ENCODE measurements around the gene KIAA0753.
A peak's percentile ranks its signal among the peaks of the same experiment; 100 is the strongest.
"Not testable (repeated sequence)": the region's sequence is repeated elsewhere in the genome, so short reads cannot be mapped to it uniquely, and the experiment has no call there.

KIAA0753 gene

DNA sequence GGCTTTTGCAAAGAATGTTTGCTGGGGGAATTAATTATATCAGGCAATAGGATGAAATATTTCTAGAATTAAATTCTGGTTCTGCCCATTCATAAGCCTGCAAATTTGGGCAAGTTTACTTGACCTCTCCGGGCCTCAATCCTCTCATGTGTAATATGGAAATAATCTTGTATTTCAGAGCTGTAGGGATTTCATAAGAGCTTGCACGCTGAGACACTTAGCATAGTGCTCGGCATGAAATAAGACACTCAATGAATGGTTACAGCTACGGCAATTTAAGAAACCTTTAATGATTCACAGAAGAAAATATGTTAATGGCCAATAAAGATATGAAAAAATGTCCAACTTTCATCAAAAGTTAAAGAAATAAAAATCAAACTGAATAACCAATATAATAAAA lies 43.6 kb downstream of the KIAA0753 start:
- no peak for DNase-seq (ENCODE audit: low spot score)

DNA sequence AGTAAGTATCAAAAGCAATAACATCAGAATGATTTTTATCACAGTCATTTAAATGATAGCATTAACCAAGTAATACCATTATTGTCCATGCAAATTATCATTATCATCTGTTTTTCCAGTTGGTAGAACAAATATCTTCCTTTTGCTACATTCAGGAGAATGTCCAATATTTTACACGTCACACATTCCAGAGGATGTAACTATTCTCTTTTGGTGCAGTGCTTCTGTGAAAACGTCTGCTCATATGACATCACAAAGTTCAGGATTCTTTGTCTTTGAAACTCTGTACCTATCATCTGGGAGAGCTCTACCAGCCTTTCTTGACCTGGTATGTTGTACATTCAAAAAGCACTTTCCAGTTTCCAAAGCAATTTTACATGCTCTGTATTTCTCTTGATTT lies 44.0 kb downstream of the KIAA0753 start:
- DNase-seq (ENCODE audit: low spot score) = no peak

DNA sequence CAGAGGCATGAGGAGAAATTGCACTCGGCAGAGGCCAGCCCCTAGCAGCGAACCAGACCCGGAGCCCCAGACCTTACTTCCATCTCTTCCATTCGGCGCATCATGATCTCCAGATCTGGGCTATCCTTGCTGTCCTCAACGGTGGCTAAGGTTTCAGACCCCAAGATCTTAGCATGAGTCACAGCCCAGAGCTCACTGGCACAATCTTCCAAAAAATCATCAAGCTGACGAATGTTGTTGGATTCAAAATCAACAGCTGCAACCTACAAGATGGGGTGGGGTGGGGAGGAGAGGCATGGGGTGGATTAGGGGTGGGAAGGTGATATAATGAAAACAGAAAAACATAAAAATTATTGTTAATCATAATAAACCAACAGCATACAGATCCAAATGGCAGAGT lies 44.4 kb downstream of the KIAA0753 start:
- no peak for DNase-seq (ENCODE audit: low spot score)

DNA sequence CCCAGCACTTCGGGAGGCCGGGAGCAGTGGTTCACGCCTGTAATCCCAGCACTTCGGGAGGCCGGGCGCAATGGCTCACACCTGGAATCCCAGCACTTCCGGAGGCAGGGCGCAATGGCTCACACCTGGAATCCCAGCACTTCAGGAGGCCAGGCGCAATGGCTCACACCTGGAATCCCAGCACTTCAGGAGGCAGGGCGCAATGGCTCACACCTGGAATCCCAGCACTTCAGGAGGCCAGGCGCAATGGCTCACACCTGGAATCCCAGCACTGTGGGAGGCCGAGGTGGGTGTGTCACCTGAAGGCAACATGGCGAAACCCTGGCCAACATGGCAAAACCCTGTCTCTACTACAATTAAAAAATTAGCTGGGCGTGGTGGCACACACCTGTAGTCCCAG lies 47.1 kb downstream of the KIAA0753 start:
- DNase-seq (ENCODE audit: low spot score) = not testable (repeated sequence)

DNA sequence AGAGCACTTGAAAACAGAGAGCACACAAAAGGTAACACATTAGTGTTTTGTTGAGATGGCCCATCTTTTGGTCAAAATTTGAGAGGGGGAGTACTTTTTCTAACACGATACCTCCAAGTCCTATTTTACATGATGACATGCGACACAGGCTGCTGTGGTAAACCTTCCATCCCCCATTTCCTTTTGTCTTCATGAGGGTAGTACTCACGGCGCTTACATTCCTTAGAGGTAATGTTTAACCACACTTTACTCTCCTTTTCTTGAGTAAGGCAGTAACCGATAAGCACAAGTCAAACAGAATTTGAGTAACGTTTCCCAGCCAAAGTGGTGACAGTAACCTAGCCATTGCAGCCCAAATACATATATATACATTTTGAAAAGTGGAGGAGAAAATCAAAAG lies 48.3 kb downstream of the KIAA0753 start:
- no peak for DNase-seq (ENCODE audit: low spot score)

DNA sequence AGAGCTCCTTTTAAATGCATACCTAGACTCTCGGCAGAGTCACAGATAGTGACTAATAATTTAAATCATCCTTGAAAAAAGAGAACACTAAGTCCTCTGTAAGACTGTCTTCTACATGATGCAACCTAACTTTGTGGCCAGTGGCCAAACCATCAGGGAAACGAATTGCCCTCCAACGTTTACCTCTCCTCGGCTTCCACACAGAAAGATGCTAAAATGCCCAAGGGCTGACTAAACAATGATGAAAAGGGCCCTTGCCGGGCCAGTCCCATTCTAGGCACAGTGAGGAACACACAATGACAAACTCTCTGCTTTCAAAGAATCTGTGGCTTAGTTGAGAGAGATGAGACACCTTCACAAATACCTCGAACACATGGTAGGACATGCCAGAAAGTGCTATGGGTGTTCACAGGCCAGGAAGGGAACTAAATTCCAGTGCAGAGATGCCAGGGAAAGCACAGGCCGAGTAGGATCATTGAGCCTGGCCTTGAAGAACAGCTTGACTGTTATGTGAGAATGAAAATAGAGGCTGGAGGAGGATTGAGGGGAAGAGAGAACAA lies 48.8 kb downstream of the KIAA0753 start:
- DNase-seq (ENCODE audit: low spot score) = peak; percentile 78

DNA sequence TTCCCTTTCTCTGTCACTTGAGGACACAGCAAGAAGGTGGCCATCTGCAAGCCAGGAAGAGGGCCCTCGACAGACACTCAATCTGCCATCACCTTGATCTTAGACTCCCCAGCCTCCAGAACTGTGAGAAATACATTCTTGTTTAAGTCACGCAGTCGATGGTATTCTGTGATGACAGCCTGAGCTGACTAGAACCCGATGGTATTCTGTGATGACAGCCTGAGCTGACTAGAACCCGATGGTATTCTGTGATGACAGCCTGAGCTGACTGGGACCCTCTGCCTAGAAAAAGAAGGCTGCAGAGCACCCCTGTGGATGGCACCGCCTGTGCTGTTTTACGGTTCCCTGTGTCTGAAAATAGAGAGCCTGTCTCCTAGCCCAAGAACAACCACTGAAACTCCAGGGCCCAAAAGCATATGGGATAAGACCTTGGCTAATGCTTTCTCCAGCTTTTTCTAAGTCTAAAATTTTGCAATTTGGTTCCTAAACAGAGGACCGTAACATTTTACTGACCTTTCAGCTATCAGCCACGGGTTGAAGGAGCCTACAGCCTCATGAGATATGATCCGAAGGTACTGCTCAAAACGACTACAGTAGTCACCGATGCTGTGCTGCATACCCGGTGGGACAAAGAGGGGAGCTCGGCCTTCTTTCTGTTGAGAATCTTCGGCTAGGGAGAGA lies 51.1 kb downstream of the KIAA0753 start:
- DNase-seq (ENCODE audit: low spot score) = no peak

DNA sequence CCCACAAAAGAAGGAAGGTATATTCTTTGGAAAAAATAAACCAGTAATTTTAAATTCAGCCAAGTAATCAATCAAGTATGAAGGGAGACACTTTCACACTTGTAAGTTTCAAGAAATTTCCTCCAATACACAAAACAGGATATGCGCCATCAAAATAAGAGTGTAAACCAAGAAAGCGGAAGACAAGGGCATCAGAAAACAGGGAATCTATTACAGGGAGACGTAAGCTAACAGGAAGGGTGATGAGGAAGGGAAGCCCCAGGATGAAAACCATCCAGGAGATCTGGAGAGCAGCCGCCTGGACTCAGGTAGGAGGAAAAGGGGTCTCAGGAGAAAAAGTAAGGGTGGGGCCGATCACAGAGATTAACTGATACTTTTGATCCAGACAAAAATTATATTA lies 52.3 kb downstream of the KIAA0753 start:
- no peak for DNase-seq (ENCODE audit: low spot score)

DNA sequence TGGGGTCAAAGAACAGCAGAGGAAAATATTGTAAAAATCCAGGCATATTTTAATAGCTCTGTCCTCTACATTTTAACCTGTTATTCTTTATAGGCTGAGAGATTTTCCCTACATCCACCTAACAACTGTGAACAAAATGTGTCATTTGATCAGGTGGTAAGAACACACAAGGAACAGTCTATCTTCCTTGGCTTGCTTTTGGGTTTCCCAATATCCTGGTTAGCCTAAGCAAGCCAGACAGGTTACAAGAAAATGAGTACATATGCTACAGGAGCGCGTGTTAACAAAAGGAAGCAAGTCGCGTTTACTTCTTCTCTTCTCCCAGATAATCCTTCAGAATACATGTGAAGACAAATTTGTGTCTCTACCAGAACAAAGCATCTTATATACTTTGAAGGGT lies 53.2 kb downstream of the KIAA0753 start:
- no peak for DNase-seq (ENCODE audit: low spot score)

DNA sequence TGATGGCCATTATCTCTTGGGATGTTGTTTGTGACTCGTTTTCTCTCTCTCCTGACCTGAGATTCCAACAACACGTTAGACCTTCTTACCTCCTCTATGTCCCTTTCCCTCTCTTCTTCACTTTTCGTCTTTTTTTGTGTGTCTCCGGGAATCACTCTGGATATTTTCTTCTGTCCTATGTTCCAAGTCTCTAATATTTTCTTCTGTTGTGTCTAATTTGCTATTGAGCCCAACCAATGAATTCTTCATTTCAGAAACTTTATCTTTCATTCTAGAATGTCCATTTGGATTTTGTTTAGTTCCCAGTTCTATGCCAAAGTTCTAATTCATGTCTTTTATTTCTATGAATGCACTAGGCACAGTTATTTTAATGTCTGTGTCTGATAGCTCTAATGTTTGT lies 57.1 kb downstream of the KIAA0753 start:
- no peak for DNase-seq (ENCODE audit: low spot score)

DNA sequence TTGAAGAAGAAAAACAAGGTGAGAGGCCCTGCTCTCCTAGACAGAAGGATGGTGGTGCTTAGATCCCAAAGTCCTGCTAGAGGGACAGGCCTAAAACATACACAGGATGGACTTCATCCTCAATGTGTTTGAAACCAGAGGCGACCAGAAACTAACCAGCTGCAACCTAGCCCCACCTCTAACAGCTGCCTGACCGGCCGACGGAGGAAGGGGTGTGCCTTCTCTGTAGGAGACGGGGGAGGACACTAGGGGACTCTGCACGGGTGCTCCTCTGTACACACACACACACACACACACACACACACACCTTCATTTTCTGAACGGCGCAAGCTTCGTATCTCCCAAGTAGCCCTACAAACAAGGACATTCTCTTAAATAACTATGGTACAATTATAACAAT lies 59.9 kb downstream of the KIAA0753 start:
- no peak for DNase-seq (ENCODE audit: low spot score)

DNA sequence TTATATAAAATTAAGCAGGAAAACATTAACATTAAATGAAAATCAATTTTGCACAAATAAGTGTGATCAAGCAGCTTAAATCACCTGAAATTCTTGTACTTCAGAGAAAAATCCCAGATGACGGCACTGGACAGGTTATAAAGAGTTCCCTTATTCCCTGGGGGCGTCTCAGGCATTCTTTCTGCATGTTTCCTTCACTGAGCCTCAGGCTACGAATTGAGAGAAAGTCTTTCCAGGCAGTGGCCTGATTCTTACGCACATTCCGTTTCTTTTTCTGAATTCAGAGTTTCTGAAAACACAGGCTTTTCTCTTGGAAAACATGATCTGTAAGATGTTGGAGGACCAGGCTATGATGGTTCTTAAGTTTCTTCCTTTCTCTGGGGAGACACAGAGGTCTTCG lies 62.0 kb downstream of the KIAA0753 start:
- no peak for DNase-seq (ENCODE audit: low spot score)

DNA sequence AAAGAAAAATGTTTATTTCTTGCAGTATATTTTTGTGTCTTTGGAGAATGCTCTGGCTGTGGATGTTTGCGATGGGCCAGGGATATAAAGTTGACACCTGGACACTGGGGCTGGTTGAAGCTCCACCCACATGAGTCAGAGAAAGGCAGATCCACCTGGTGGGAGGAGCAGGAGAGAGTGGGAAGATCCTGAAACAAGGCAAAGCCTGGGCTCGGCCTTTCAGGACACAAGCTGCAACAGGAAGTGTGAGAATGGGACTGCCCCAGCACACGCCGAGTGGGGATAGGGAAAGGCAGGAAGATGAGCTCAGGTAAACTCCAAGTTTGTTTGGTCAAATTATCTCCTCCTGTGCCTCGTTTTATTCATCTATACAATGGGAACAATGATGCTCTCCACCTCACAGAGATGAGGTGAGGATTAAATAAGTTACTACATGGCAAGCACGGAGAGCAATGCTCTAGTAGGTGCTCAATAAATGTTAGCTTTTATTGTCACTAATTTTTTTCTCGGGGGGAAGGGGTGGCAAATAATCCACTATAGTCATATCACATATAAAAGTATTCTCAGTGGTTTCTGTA lies 62.7 kb downstream of the KIAA0753 start:
- no peak for DNase-seq (ENCODE audit: low spot score)

DNA sequence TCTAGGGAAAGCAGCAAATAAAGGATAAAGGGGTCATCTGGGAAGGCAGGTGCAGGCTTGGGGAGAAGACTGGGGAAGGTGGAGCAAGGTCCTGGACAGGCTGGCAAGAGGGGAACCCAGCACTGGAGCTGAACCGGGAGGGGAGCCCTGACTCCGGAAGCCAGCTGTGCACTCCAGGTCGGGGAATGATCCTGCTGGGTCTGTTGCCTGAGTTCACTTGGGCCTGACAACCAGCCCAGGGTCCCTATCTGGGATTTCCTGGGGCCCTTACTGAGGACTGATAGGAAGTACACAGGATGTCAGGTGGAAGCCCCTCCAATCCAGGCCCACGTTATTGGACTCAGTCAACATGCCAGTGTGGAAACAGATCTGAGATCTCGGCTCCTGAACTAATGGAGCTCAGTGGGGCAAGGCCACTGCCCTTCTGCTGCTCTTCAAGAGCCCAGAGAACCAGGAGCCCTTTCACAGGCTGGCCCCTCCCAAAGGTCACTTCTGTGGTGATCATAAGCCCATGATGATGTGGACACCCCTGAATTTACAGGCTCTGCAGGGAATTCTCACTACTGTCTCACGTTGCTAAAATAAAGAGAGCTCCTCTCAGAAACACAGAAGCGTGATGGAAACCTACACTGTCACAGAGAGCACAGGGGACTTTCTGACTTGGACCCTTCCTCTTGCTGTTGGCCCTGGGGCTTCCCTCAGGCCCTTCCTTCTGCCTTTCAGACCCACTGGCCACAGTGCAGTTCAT lies 64.3 kb downstream of the KIAA0753 start:
- no peak for DNase-seq (ENCODE audit: low spot score)

DNA sequence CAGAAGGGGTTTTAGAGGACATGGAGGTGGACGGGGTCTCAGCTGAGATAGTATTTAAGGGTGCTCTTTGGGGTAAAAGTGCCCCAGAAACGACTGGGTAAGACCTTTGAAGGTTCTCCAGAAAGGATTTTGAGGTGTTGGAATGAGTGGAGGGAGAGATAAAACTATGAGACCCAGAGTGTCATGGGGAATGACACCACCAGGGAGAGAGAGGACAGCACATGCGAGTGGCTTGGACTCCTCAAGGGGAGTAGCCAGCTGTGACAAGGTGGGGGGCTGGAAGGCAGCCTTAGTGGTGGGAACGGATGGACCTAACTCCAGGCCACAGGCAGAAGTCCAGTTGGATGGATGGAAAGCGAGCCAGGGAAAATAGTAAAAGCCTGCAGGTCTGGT lies 64.9 kb downstream of the KIAA0753 start:
- no peak for DNase-seq (ENCODE audit: low spot score)

DNA sequence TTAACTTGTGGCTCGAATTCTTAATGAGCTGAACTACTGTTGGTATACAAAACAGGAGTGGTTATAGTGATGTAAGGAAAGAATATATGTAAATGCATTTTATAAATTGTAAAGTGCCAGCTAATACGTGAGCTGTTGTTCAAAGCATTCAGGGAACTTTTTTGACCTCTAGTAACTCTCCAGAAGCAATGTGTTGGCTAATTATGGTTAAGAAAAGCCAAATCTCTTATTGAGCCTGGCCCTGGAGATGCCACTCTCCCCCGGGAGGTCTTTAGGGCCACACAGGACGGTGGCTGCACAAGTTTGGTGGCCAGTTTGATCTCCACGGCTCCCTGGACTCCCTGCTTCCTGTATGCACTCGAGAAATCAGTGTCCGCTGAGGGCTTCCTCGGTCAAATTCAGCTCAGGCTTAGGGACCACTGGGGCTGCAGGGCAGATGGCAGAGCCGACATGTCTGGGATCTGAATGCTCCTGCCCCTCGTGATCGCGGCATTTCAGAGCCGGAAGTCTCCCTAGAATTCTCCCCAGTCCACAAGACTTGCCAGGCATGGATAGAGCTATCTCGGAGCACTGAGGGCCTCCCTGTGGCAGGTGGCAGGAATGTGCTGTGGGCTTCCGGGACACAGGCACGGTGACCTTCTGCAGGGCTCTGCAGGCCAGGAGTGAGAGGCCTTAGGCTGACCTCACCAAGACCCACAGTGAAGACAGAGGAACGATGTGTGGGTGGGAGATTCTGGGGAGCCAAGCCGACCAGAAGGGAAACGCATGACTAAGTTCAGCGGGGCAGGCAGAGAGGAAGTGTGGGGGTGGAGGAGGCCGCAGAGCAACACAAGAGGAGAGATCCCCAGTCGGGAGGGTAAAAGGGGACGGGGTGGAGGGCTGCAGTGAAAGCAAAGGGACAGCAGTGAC lies 65.6 kb downstream of the KIAA0753 start:
- DNase-seq (ENCODE audit: low spot score) = peak; percentile 51

DNA sequence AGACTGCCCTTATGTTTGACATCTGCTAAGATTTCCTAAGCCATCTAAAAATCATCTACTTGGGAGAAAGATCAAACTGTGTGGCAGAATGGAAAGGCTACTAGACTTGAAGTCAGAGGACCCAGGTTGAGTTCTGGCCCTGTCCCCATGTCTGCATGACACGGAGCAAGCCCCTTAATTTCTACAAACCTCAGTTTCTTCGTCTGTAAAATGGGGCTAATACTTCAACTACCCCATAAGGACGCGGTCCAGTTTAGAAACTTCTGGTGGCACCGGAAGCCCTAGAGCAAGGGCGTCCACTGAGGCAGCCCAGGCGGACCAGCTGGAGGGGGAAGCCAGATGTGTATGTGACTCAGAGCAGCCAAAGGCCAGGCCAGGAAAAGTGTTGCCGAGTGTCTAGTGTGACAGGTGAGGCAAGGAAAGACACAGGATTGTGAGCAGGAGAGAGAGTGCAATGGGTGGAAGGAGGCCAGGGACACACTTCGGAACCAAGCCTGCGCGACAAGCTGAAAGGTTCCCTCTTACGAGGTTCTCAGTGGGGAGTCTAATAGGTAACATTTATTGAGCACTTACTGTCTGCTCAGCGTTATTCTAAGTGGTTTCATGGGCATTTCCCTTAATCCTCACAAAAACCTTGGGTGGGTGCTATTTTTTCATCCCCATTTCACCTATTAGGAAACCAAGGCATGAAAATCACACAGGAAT lies 66.4 kb downstream of the KIAA0753 start:
- DNase-seq (ENCODE audit: low spot score) = no peak

DNA sequence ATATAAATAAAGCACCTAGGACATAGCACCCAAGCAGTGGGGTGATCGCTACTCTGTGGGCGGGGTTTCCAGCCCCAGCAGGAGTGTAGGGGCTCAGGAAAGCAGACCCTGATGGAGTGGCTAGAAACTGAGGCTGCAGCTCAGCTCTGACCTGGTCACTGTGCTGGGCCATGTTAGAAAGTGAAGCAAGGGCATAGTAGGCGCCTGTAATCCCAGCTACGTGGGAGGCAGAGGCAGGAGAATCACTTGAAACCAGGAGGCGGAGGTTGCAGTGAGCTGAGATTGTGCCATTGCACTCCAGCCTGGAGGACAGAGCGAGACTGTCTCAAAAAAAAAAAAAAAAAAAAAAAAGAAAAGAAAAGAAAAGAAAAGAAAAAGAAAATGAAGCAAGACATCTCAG lies 67.0 kb downstream of the KIAA0753 start:
- DNase-seq (ENCODE audit: low spot score) = not testable (repeated sequence)

DNA sequence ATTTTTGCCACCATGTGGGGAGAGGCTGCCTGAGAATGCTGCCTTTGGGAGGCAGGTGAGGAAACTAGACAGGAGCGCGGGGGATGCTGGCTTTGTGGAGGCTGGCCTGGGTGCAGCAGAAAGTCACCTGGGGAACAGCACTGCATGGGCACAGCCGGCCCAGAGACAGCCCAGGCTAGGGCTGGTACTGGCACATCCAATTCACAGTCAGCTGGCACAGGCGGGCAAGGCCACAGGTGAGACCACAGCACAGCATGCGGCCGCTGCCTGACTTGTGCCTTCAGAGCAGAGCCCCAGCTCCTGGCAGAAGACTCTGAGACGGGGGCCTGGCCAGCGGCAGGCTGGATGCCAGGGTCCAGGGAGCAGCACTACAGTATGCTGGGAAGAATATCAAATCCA lies 67.5 kb downstream of the KIAA0753 start:
- no peak for DNase-seq (ENCODE audit: low spot score)

DNA sequence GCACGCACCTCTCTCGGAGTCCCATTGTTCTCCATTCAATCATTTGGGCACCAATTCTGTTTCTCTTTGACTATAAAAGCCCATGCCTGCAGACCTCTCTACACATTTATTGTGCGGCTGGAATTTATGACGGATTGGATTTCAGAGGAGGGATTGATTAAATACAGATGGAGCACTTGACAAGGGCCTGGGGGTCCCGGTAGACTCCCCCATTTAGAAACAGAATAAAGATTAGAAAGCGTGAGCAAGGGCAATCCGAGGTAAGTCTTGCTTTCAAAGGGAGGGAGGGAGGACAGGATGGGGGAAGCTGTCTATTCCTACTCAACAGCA lies 69.1 kb downstream of the KIAA0753 start:
- no peak for DNase-seq (ENCODE audit: low spot score)

DNA sequence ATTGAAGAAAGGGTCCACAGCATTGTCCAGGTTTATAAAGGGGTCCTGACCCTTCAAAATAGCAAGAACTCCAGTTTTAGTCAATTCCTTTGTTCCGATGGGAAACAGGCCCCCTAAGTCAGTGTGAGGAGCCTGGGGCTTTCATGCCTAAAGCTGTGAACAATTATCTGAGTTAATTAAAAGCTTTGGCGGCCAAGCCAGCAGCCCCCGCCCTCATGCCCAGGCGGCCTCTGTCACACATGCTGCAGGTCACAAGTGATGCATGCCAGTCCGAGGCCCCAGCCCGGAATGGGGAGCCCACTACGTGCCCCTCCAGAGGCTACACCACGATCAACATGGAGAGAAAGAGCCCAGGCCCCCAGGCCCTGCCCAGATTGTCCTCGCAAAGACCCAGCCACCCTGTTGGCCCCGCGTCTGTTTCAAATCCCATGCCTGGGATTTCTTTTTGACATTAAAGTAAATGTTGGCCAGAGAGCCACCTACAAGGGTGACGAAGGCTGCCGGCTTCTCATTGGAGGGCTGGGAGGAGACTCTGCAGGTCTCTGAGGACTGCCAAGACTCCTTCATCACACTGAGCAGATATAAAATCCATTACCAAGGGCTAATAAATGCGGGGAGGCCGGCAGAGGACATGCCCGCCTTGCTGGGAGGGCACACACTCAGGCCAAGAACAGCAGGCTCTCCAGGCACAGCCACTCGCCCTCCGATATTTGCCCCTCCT lies 69.6 kb downstream of the KIAA0753 start:
- DNase-seq (ENCODE audit: low spot score) = no peak

Measured in COLO829 (cell line).